Measurements from ENCODE around the gene THEM5. TPM values are rescaled to one million over a fixed set of nuclear protein-coding genes. Genes with fewer than 3 reads are reported as not detected.
A peak's percentile ranks its signal among the peaks of the same experiment; 100 is the strongest.

THEM5 gene
- total and polyA plus RNA-seq, 2 experiments from 2014 or later, result not detected

DNA sequence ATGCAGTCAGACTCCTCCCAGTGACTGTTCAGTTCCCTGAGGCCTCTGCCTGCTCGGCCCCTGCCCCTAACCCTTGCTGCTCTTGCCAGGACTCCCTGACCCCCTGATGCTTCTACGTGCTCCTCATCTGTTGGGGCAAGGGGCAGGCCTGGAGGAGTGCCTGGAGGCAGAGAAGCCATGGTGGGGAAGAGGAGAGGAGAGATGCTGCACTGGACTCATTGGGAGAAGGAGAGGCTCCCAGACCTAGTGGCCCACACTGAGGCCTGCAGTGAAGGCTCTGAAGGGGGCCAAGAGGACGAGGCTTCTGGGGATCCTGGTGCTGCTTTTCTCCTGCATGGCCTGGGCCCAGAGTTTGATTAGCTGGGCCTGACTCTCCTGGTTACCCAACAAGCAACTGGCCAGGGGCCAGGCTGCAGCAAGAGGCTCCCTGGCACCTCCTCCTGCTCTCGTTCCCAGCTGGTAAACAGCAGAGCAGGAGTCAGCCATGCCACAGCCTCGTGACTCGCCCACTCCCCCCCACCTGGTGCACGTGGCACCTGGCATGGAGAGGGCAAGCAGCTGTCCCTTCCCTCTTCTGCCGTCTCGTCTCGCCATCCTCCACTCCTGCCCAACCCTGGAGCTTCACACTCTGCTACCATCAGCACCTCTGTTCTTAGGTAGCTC, 21.1 kb downstream of the THEM5 start:
- no peak overlapping the region for H3K27ac ChIP-seq
- peaks cover 10% of the 10 kb centered on the region for H3K27me3 ChIP-seq
- peak in 1 of 2 donors; percentile 74 for DNase-seq (ENCODE audit: low read depth in 1 of 2, low spot score in 1 of 2)
- H3K9me3 ChIP-seq (ENCODE audit: low read depth), result no peaks in the 10 kb centered on the region
- H3K4me1 ChIP-seq (ENCODE audit: low read depth), result no peaks in the 10 kb centered on the region
- no peak overlapping the region for H3K4me3 ChIP-seq
- no peaks in the 10 kb centered on the region for H3K36me3 ChIP-seq
- TF ChIP-seq, protein P1, sequence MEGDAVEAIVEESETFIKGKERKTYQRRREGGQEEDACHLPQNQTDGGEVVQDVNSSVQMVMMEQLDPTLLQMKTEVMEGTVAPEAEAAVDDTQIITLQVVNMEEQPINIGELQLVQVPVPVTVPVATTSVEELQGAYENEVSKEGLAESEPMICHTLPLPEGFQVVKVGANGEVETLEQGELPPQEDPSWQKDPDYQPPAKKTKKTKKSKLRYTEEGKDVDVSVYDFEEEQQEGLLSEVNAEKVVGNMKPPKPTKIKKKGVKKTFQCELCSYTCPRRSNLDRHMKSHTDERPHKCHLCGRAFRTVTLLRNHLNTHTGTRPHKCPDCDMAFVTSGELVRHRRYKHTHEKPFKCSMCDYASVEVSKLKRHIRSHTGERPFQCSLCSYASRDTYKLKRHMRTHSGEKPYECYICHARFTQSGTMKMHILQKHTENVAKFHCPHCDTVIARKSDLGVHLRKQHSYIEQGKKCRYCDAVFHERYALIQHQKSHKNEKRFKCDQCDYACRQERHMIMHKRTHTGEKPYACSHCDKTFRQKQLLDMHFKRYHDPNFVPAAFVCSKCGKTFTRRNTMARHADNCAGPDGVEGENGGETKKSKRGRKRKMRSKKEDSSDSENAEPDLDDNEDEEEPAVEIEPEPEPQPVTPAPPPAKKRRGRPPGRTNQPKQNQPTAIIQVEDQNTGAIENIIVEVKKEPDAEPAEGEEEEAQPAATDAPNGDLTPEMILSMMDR (IDR thresholded peaks at IDR 0.05; ENCODE audit: low read depth, low read length), result no peak

DNA sequence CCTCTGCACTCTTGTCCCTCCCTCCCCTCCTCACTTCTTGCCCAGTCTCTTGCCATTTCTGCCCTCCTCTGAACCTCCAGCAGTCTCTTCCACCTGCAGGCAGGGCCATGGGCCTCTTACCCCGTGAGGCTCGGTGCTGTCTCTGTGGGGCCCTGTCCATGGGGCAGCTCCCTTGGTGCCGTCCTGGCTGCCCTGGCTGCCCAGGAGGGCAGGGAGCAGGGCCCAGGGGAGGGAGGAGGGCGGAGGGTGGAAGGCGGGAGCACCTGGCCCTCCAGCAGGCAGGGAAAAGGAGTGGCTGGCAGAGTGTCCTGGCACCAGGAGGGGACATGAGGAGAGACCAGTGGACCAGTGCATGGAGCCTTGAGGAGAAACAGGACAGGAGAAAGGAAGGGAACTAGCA, 21.9 kb downstream of the THEM5 start, which contains the start of gene RORC:
Gene RORC (minus strand): TSS at position 198 of the 400 bp plus-strand sequence. CDS start 38 bp downstream, at position 160.
- no peak within 1 kb of the TSS for H3K27ac ChIP-seq
- no peak within 1 kb of the TSS for H3K4me3 ChIP-seq
- H3K36me3 ChIP-seq, result no peaks in the 10 kb centered on the region
- peaks cover 1% of the 10 kb centered on the region for H3K27me3 ChIP-seq
- no peaks in the 10 kb centered on the region for H3K4me1 ChIP-seq (ENCODE audit: low read depth)
- H3K9me3 ChIP-seq (ENCODE audit: low read depth), result no peaks in the 10 kb centered on the region
- TF ChIP-seq, protein P1 (IDR thresholded peaks at IDR 0.05; ENCODE audit: low read depth, low read length), result no peak
- no peak for DNase-seq (ENCODE audit: low read depth in 1 of 2, low spot score in 1 of 2)

DNA sequence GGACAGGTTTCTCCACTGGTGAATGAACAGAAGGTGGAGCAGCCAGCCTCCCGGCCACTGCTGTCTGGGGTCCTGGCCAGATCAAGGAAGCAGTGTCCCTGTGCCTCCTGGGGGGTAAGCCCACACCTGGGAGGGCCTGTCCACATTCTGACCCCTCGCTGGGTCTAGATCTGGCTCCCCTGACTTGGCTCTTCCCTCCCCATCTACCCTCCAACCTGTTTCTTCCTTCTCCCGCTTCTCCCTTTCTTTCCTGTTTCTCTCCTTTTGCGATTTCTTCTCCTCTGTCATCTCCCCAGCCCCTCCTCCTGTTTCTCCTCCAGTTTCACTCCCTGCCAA, 22.3 kb downstream of the THEM5 start:
- no peaks in the 10 kb centered on the region for H3K9me3 ChIP-seq (ENCODE audit: low read depth)
- no peaks in the 10 kb centered on the region for H3K4me1 ChIP-seq (ENCODE audit: low read depth)
- H3K4me3 ChIP-seq, result no peak overlapping the region
- DNase-seq (ENCODE audit: low read depth in 1 of 2, low spot score in 1 of 2), result no peak
- TF ChIP-seq, protein P1 (IDR thresholded peaks at IDR 0.05; ENCODE audit: low read depth, low read length), result no peak
- no peaks in the 10 kb centered on the region for H3K27me3 ChIP-seq
- no peak overlapping the region for H3K27ac ChIP-seq
- H3K36me3 ChIP-seq, result no peaks in the 10 kb centered on the region

DNA sequence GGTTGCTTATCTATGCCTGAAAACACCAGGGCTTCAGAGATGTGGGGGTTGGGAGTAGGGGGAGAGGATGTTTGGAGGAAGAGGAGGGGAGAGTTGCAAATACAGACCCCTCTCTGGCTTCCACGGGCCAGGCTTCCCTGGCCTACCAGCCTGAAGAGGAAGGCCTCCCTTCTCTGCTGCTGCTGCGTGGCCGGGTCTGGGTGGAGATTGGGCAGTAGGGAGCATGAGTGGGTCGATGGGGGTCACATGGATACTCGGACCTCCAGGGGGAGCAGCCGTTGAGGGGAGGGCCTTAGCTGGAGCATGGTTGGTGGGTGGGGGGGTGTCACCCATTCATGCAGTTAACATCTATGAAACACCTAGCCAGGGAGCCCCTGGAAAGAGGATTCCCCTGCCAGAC, 23.5 kb downstream of the THEM5 start:
- H3K27me3 ChIP-seq, result no peaks in the 10 kb centered on the region
- TF ChIP-seq, protein P1 (IDR thresholded peaks at IDR 0.05; ENCODE audit: low read depth, low read length), result no peak
- no peak for DNase-seq (ENCODE audit: low read depth in 1 of 2, low spot score in 1 of 2)
- no peak overlapping the region for H3K4me3 ChIP-seq
- no peaks in the 10 kb centered on the region for H3K4me1 ChIP-seq (ENCODE audit: low read depth)
- no peaks in the 10 kb centered on the region for H3K36me3 ChIP-seq
- H3K27ac ChIP-seq, result no peak overlapping the region
- H3K9me3 ChIP-seq (ENCODE audit: low read depth), result no peaks in the 10 kb centered on the region

DNA sequence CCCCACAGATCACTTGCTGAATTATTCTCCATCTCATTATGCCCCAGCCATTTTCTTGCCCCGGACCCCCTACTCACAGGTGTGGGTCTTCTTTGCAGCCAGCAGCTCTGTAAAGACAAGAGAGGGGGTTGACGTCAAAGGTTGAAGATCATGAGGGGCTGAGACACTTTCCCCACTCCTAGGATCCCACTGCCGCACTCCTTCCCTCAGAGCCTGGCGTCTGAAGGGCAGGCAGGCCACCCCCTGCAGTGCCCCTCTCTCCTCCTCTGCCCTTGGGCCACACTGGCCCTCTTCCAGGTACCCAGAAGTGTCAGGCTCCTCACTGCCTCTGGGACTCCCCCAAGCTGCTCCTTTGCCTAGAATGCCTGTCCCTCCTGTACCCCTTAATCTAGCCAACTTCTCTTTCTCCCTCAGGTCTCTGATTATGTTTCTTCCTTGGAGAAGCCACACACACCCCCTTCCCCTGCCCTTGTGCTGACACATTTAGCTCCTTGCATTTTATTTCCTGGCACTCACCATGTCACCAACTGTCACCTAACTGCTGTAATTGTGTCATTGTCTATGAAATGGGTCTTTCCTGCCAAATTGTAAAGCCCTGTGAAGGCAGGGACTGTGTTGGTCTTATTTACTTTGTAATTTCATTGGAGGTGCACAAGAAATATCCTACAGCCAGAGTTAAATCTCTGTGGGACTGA, 24.0 kb downstream of the THEM5 start:
- Histone ChIP-seq H3K27me3 (no peaks in the 10 kb centered on the region), H3K27ac (no peak overlapping the region), H3K9me3 (ENCODE audit: low read depth) (no peaks in the 10 kb centered on the region), H3K4me3 (no peak overlapping the region), H3K4me1 (ENCODE audit: low read depth) (no peaks in the 10 kb centered on the region), H3K36me3 (no peaks in the 10 kb centered on the region)
- TF ChIP-seq, protein P1 (IDR thresholded peaks at IDR 0.05; ENCODE audit: low read depth, low read length), result no peak
- no peak for DNase-seq (ENCODE audit: low read depth in 1 of 2, low spot score in 1 of 2)
